Measurements from ENCODE around the gene TRIM59.

The TRIM59 gene

DNA sequence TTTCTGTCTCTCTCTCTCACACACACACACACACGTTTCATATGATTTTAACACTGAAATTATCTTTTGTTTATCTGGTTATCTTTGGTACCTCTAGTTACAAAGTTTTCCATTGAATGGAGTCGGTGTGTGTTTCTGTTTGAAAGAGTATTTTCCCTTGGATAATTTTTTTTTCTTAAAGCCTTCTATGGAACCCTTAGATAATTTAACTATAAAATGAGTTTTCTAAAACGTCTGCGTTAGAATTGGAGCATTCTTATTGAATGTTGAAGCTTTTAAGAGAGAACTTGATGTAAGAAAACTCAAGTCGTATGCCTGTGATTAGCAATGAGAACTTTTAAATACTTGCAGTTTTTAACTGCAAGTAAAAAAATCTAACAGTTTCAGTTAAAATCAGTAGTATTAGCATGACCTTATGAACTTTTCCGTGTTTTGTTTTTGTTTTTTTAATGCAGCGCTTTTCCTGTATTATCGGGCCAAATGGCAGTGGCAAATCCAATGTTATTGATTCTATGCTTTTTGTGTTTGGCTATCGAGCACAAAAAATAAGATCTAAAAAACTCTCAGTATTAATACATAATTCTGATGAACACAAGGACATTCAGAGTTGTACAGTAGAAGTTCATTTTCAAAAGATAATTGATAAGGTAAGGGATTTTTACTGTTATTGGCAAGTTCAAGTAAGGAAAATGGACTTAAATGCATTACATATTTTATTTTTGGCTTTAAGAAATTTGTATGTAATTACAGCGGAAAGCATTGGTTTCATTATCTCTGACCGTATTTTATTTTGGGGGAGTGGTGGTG is 47.2 kb downstream of the TRIM59 start:
- DNase-seq = no peak

DNA sequence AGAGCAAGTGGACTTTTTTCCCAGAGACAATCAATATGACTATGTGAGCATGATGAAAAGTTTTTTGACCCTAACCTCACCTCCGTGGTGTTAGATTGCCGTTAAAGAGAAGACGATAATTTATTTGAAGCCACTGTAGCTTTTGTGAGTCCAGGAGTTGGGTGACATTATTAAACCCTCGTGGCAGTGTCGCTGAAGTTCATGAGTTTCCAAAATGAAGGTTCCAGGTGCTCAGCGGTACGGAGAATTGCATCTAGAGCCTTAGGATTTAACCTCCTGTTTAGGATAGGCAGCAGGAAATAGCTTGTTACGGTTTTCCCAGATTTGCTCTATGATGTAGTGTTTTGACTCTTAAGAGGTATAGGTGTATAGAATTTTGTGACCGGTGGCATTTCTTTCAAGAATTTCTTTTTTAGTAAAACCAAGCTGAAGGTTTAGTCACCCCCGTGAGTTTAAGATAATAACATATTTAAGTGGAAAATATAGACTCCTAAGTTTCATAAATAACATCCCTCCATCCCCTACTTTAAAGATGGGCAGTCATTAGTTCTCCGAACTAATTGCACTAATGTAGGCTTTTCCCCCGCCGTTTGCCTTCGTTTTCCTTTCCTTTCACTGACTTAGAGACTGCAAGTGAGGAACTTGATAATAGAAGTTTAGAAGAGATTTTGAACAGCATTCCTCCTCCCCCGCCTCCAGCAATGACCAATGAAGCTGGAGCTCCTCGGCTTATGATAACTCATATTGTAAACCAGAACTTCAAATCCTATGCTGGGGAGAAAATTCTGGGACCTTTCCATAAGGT is 48.1 kb downstream of the TRIM59 start:
- DNase-seq = peak in 1 of 2 experiments; percentile 52

DNA sequence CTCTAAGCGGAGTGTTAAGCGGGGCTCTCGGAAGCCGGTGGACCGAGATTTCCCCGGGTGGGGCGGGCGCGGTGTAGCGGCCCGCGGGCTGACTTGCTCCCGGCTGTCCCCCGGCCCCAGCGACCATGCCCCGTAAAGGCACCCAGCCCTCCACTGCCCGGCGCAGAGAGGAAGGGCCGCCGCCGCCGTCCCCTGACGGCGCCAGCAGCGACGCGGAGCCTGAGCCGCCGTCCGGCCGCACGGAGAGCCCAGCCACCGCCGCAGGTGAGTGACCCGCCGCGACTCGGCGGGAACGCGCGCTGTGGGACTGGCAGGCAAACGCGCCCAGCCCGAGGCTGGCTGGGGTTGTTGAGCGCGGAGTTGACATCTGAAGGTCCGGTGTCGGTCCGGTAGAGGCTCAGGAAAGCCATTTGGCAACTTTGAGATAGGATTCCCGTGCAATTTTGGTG is 48.9 kb downstream of the TRIM59 start:
- DNase-seq = peak in 1 of 2 experiments; percentile 38

DNA sequence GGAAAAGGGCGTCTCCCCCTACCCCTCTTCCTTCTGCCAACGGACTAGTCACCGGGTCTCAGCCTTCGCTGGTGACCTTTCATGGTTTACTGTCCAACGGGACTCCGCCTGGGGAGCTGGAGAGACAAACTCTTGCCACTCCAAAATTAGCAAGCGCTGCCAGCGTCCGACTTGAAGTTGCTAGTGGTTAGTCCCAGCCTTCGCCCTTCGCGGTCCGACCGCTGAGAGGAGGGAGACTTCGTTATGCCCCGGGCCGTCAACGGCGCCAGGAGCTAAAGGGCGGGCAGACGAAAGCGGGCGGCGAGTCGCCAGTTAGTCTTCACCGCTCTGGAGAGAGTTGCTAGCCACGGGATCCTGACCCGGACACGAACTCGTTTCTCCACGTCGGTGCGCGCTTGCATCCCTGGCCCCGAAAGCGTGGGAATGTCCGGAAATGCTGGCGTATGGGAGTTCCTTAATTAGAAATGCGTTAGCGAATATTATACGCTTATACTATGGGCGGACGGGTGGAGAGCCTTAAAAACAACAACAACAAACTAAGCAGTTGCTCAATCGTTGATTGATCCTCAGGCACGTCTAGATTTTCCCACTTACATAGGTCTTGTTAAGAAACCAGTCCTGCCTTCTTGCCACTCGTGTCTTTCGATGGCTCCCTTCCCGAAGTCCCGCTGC is 49.4 kb downstream of the TRIM59 start:
- DNase-seq = peak; percentile 47 to 63

DNA sequence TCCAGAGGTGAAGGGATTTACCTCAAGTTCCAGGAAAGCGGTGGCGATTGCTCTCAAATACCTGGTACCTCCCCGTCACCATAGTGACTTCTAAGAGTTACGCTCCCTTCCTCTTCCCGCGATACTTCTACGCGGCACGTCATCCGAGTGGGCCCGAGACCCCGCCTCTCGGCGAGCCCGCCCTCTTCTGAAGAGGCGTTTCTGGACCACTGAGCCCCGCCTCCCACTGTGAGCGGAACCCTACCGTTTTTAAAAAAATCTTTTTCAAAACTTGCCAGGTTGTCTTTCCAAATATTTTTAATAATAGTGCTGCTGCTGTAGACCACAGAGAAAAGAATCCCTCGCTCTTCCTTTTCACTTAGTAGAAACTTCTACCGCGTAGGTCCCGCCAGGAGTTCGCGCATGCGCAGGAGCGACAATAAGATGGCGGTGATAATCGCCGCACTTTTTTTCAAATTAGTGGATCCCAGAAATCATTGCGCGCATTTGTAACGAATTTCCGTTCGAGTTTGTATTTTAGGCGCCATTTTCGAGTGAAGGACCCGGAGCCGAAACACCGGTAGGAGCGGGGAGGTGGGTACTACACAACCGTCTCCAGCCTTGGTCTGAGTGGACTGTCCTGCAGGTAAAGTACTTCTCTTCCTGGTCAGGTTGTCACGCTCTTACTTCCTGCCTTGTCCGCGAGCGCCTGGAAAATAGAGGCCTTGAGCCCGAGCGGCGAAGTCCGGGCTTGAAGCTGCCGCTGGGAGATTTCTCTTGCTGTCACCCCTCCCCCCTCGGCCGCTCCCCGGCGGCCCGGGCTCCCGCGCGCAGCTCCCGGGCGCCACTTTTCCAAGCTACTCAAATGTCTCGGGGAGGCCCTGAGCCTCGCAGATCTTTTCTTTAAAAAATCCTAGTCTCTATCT is 50.2 kb downstream of the TRIM59 start, which contains the start of the genes IFT80 and SMC4:
Gene IFT80, minus strand, starts transcription at position 101 of the 905 bp plus-strand sequence. CDS start 14,625 bp downstream, outside the sequence.
Gene SMC4, plus strand, starts transcription at position 526 of the 905 bp plus-strand sequence. CDS start 1,177 bp downstream, outside the sequence.
- DNase-seq = peak; percentile 97

DNA sequence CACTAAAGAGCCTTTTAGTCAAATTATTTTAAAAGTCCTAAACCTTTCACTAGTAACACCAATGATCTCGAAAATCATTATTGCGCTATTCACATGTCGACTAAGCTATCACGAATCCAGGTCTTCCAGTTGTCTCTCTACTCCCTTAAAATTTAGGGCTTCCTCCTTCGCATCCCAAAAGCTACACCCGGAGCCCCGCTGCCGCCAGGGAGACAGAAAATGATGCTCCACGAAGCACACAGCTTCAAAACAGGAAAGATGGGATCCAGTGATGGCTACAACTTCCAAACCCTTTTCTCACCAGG is 50.8 kb downstream of the TRIM59 start:
- no peak for DNase-seq

DNA sequence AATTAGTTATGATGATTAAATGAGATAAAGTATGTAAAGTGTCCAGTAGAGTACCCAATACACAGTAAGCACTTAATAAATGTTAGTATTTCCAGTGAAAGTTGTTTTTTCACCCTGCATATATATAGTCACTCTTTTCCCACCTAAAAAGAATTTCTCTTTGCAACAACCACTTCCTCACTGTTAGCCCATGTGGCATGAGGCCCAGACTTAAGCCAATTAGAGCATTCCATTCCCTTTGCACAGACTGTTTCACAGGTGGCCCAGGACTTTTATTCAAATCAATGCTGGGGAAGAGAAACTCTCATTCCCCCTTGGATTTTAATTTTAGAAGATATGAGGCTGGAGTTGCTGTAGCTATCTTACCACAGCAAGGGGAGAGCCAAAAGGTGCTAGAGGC is 54.3 kb downstream of the TRIM59 start:
- peak; percentile 68 to 78 for DNase-seq

DNA sequence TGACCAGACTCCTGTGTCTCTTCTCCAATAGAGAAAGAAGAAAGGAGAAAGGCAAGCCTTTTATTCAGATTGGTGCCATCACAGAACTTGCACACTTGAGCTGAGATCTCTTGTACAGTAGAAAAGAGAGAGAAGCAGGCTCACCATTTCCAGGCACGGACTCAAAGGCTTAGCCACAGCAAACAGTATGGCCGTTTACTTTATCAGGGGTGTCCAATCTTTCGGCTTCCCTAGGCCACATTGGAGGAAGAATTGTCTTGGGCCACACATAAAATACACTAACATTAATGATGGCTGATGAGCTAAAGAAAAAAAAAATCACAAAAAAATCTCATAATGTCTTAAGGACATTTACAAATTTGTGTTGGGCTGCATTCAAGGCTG is 55.6 kb downstream of the TRIM59 start:
- DNase-seq = no peak

DNA sequence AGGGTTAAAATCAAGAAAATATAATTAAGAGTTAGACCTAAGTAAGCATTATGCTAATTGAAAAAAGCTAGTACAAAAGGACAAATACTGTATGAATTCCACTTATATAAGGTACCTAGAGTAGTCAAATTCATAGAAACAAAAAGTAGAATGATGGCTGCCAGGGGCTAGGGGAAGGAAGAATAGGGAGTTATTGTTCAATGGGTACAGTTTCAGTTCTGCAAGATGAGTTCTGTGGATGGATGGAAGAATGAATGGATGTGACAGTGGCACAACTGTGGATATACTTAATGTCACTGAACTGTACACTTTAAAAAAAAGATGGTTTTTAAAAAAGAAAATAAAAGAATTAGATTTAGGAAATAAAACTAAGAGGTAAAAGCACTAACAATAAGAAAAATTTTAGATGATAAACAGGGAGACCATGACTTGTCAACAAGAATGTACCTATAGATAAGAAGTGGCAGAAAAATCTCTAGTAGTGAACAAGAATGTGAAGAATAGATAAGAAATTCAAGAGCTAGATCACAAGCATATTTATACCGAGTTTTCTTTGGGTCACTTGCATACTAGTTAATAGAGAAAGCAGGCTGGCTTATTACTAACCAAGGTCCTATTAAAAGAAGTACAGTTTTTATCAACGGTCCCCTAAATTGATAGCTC is 56.1 kb downstream of the TRIM59 start:
- DNase-seq = no peak

DNA sequence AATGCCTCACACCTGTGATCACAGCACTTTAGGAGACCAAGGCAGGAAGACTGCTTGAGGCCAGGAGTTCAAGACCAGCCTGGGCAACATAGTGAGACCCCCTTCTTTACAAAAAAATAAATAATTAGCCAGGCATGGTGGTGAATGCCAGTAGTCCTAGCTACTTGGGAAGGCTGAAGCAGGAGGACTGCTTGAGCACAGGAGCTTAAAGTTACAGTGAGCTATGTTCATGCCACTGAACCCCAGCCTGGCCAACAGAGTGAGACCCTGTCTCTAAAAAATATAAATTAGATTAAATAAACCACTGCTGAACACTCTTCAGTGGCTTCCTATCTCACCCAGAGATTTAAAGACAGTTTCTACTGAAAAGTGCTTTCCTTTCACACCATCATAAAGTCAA is 56.8 kb downstream of the TRIM59 start:
- no peak for DNase-seq

DNA sequence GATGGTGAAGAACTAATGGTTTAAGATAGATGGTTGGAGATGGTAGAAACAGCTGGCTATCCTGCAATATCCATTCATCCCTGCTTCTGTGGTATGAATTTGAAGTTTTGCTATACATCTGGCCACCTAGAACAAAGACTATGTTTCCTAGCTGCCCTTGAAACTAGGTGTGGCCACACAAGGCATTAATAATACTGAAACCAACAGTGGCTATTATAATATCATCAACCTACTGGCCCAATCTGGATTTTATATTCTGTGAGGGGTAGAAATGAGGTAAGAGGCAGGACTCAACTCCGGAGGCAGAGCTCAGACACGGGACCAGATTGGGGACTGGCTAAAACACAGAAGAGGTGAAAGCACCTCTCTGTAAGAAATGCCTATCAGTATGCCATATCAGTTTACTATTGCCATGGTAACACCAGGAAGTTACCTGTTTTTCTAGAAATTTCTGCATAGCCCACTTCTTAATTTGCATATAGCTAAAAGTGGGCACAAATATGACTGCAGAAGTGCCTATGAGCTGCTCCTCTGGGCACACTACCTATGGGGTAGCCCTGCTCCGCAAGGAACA is 58.9 kb downstream of the TRIM59 start:
- DNase-seq = no peak
